Measurements from ENCODE around the gene ANKAR.
"Not testable (repeated sequence)": the region's sequence is repeated elsewhere in the genome, so short reads cannot be mapped to it uniquely, and the experiment has no call there.

Gene ANKAR

DNA sequence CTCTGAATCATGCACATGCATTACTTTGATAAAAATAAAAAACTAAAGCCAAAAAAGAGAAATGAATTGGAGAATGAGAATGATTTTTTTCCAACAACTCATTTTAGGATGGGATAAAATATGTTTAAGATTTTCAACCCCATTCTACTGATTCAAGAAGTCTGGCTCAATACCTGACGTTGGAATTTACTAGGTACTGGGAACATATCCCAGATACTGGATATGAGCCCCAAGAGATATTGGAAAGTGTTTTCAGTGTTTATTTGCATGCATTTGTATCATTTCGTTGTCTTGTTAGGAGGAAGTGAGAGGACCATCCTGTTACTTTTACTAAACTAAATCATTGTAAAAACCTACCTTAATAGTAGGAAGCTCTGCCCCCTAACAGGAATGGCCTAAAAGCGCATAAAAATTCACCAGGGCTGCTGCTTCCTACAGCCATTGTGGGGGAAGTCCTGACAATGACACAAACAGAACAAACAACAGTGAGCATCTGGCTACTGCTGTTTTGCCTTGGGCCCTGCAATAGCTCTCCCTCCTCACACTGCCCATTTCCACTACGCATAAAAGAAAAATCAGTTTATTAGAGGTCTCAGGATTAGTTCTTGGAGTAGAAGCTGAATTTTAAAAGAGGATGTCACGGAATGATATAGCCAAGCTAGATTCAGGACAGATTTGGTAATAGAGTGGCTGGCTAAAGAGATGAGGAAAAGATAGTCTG, 35.2 kb downstream of the ANKAR start:
- DNase-seq, result peak in 2 of 58 donors; percentile 1 to 5

DNA sequence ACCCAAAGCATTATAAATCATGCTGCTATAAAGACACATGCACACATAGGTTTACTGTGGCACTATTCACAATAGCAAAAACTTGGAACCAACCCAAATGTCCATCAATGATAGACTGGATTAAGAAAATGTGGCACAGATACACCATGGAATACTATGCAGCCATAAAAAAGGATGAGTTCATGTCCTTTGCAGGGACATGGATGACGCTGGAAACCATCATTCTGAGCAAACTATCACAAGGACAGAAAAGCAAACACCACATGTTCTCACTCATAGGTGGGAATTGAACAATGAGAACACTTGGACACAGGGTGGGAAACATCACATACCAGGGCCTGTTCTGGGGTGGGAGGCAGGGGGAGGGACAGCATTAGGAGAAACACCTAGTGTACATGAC, 43.1 kb downstream of the ANKAR start:
- not testable (repeated sequence) for DNase-seq

DNA sequence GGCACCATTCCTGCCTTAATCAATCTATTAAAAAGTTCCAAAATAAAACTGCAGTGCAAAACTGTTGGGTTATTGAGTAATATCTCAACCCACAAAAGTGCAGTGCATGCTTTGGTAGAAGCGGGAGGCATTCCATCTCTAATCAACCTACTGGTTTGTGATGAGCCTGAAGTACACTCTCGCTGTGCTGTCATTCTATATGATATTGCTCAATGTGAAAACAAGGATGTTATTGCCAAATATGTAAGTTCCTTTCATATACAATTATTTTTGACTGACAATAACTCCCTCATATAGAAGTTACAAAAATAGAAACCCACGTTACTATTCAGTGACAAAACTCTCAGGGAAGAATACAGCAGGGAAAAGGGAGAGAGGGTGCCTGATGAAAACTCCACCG, 45.1 kb downstream of the ANKAR start:
- no peak for DNase-seq

DNA sequence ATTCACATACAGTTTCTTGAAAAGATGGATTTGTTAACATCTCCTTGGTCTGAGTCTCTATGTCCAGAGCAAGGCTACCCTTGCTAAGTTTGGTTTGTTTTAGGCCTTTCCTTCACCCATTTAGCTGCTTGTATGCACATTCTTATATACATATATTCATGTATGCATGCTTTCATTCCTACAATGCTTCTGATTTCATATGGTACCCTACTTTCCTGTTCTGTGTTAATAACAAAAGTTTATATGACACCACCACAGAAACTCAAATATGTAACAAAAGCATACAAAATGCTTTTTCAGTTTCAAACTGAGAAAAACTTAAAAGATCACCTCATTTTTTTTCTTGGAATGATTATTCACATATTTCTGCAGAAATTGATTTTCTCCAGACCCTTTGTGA, 48.7 kb downstream of the ANKAR start:
- no peak for DNase-seq
